Mesendoderm (in vitro differentiated cells): ENCODE measurements around the gene ADGRG1.

ENCODE experiments used
- DNase-seq: peaks from one replicate; pipeline ENCODE4 v3.0.0; 2013
- H2AK5ac ChIP-seq: 2 replicates; pipeline ENCODE4 v1.6.1; 2013; ENCODE audit warnings: low read length, inconsistent platforms
- H2BK120ac ChIP-seq: 2 replicates; pipeline ENCODE4 v1.6.1; 2013; ENCODE audit warnings: low read depth, mild to moderate bottlenecking, low read length, moderate library complexity, mixed read lengths
- H2BK15ac ChIP-seq: replicated peaks from 2 replicates; pipeline ENCODE4 v1.6.1; 2013; ENCODE audit warnings: low read depth, mild to moderate bottlenecking, moderate library complexity
- H2BK5ac ChIP-seq: 2 replicates; pipeline ENCODE4 v1.6.1; 2013; ENCODE audit warnings: low read length, inconsistent platforms
- H3K18ac ChIP-seq: 2 replicates; pipeline ENCODE4 v1.6.1; 2013; ENCODE audit warnings: mild to moderate bottlenecking, low read length, mixed read lengths
- H3K23ac ChIP-seq: one replicate; pipeline ENCODE4 v1.6.1; 2013; ENCODE audit warnings: low read length
- H3K27ac ChIP-seq: 2 replicates; pipeline ENCODE4 v1.5.1; 2013; ENCODE audit warnings: low read depth, mild to moderate bottlenecking, inconsistent platforms, low read length, moderate library complexity
- H3K27me3 ChIP-seq: 2 replicates; pipeline ENCODE4 v1.6.1; 2013; ENCODE audit warnings: low read length, control low read depth, mild to moderate bottlenecking, inconsistent platforms; ENCODE audit not compliant: insufficient read depth, poor library complexity
- H3K36me3 ChIP-seq: 2 replicates; pipeline ENCODE4 v1.6.1; 2013; ENCODE audit warnings: low read length, inconsistent platforms; ENCODE audit not compliant: control insufficient read depth, insufficient read depth
- H3K4ac ChIP-seq: one replicate; pipeline ENCODE4 v1.6.1; 2013; ENCODE audit warnings: low read depth, mild to moderate bottlenecking, low read length, moderate library complexity
- H3K4me1 ChIP-seq: 2 replicates; pipeline ENCODE4 v1.6.1; 2013; ENCODE audit warnings: low read depth, low read length, inconsistent platforms; ENCODE audit not compliant: control insufficient read depth
- H3K4me2 ChIP-seq: 2 replicates; pipeline ENCODE4 v1.6.1; 2013; ENCODE audit warnings: low read length
- H3K4me3 ChIP-seq: 2 replicates; pipeline ENCODE4 v1.5.1; 2013; ENCODE audit warnings: mild to moderate bottlenecking, low read length
- H3K56ac ChIP-seq: one replicate; pipeline ENCODE4 v1.6.1; 2013; ENCODE audit warnings: low read length
- H3K79me1 ChIP-seq: 2 replicates; pipeline ENCODE4 v1.6.1; 2013; ENCODE audit warnings: low read length, inconsistent platforms
- H3K79me2 ChIP-seq: 2 replicates; pipeline ENCODE4 v1.6.1; 2013; ENCODE audit warnings: mild to moderate bottlenecking, low read length; ENCODE audit not compliant: control insufficient read depth, insufficient read depth
- H3K9ac ChIP-seq: 2 replicates; pipeline ENCODE4 v1.6.1; 2013; ENCODE audit warnings: low read length, inconsistent platforms
- H4K5ac ChIP-seq: one replicate; pipeline ENCODE4 v1.6.1; 2013; ENCODE audit warnings: low read length
- H4K8ac ChIP-seq: one replicate; pipeline ENCODE4 v1.6.1; 2013; ENCODE audit warnings: low read depth, mild to moderate bottlenecking, control low read depth, low read length, moderate library complexity
- WGBS: extraction: QIAGEN DNeasy Blood & Tissue Kit; methylation state at CpG from one replicate; pipeline ENCODE4 v1.1.7; 2013; ENCODE audit warnings: low lambda C conversion rate, missing lambda C conversion rate; ENCODE audit not compliant: insufficient coverage; ENCODE audit errors: extremely low coverage; 5-methylcytosine and 5-hydroxymethylcytosine counted together

The ADGRG1 gene

DNA sequence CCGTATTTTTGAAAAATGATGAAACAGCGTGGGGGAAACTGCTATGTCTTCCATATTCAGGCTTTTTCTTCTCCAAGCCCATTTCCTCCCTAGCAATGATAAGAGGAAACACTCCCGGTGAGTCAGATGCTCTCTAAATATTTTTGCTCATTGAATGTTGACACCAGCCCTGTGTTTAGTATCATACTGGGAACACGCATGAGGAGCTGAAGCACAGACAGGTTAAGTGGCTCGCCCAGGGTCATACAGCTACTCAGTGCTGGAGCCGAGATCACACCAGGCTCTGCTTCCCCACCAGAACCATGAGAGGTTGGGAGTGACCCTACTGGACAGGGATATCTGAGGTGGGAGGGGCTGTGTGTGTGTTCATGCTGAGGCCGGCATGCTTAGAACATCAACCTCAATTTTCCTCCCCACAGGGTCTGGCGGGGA is 37.8 kb upstream of the ADGRG1 start:
- no peak overlapping the region for H4K8ac ChIP-seq
- H3K79me2 ChIP-seq, result no peaks in the 10 kb centered on the region
- no peaks in the 10 kb centered on the region for H3K4me1 ChIP-seq
- no peak overlapping the region for H3K4ac ChIP-seq
- no peak overlapping the region for H2BK5ac ChIP-seq
- H3K9ac ChIP-seq, result no peak overlapping the region
- no peak for DNase-seq
- H3K79me1 ChIP-seq, result no peaks in the 10 kb centered on the region
- H3K4me2 ChIP-seq, result no peak overlapping the region
- WGBS, result no CpG with 5 or more reads among the region's 8 CpGs
- H2AK5ac ChIP-seq, result no peak overlapping the region
- no peaks in the 10 kb centered on the region for H3K36me3 ChIP-seq
- H3K23ac ChIP-seq, result no peak overlapping the region
- no peak overlapping the region for H3K27ac ChIP-seq
- H3K4me3 ChIP-seq, result no peak overlapping the region
- H2BK15ac ChIP-seq, result no peak overlapping the region
- H4K5ac ChIP-seq, result no peak overlapping the region
- H3K27me3 ChIP-seq, result no peaks in the 10 kb centered on the region
- H2BK120ac ChIP-seq, result no peak overlapping the region
- H3K18ac ChIP-seq, result no peak overlapping the region
- H3K56ac ChIP-seq, result no peak overlapping the region

DNA sequence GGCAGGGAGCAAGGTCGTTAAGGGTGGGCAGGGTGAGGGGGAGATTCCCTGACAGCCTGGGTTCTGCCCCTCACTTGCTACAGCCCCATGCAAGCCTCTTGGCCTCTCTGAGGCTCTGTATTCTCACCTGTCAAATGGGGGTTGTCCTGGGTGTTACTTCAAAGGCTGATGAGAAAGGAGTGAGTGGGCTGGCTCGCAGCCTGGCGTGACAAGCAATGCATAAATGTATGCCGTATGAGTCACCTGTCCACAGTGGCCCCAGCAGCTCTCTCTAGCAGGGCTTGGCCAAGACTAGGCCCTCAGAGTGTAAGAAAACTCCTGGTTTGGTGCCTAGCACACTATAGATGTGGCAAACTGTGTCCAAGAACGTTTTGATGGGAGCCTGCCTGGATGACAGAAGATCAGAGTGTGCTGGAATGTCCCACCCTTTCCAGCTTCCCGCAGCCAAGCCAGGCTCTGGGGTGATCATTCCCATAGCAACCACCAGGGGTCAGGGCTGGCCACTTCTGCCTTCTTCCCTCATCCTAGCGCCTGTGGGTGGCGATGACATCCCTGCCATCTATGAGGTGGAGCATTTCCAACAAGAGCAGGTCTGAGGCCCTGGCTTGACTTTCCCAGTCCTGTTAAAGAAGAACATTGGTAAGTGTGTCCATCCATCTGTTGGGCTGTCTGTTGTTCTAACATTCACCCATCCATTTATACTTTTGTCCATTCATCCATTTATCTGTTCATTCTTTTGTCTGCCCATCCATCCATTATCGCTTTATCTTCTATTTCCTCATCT is 37.2 kb upstream of the ADGRG1 start:
- H3K23ac ChIP-seq, result no peak overlapping the region
- H3K27me3 ChIP-seq, result no peaks in the 10 kb centered on the region
- peak; percentile 83 for DNase-seq
- no peak overlapping the region for H4K8ac ChIP-seq
- no peak overlapping the region for H3K4ac ChIP-seq
- H3K9ac ChIP-seq, result no peak overlapping the region
- H3K79me2 ChIP-seq, result no peaks in the 10 kb centered on the region
- no peak overlapping the region for H3K27ac ChIP-seq
- H3K56ac ChIP-seq, result no peak overlapping the region
- WGBS, result no CpG with 5 or more reads among the region's 9 CpGs
- H3K36me3 ChIP-seq, result no peaks in the 10 kb centered on the region
- no peak overlapping the region for H3K4me3 ChIP-seq
- no peaks in the 10 kb centered on the region for H3K4me1 ChIP-seq
- no peak overlapping the region for H2BK15ac ChIP-seq
- H3K18ac ChIP-seq, result no peak overlapping the region
- no peak overlapping the region for H2BK5ac ChIP-seq
- no peak overlapping the region for H2BK120ac ChIP-seq
- H3K4me2 ChIP-seq, result no peak overlapping the region
- H2AK5ac ChIP-seq, result no peak overlapping the region
- no peak overlapping the region for H4K5ac ChIP-seq
- no peaks in the 10 kb centered on the region for H3K79me1 ChIP-seq

DNA sequence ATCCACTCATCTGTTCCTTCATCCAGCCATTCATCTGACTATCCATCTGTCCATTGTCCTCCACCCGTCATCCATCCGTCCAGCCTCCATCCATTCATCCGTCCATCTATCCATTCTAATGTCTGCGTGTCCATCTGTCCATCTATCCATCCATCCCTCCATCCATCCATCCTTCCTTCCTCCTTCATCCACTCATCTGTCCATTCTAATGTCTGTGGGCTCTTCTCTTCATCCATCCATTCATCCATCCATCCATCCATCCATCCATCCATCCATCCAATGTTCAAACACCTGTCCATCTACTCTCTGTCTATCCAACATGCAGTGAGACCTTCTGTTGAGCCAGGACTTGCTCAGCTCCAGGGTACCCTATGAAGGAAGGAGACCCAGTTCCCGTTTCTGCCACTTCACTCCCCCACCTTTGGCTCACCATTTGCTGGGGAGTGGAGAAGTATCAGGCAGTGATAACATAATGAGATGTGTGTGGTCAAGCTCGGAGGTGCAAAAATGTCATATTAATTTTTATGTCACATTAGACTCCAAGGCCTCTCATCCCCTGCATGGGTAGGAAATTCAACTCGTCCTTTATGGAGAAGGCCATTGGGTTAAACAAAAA is 36.5 kb upstream of the ADGRG1 start:
- Histone ChIP-seq H3K27me3 (no peaks in the 10 kb centered on the region), H4K5ac (no peak overlapping the region), H3K4me2 (no peak overlapping the region), H3K4ac (no peak overlapping the region), H3K36me3 (no peaks in the 10 kb centered on the region), H3K9ac (no peak overlapping the region), H2BK5ac (no peak overlapping the region), H4K8ac (no peak overlapping the region), H2BK15ac (no peak overlapping the region), H3K18ac (no peak overlapping the region), H3K79me2 (no peaks in the 10 kb centered on the region), H3K79me1 (no peaks in the 10 kb centered on the region), H2BK120ac (no peak overlapping the region), H3K27ac (no peak overlapping the region), H3K23ac (no peak overlapping the region), H3K4me3 (no peak overlapping the region), H2AK5ac (no peak overlapping the region), H3K4me1 (no peaks in the 10 kb centered on the region), H3K56ac (no peak overlapping the region)
- DNase-seq, result no peak
- WGBS, result no CpG with 5 or more reads among the region's 7 CpGs

DNA sequence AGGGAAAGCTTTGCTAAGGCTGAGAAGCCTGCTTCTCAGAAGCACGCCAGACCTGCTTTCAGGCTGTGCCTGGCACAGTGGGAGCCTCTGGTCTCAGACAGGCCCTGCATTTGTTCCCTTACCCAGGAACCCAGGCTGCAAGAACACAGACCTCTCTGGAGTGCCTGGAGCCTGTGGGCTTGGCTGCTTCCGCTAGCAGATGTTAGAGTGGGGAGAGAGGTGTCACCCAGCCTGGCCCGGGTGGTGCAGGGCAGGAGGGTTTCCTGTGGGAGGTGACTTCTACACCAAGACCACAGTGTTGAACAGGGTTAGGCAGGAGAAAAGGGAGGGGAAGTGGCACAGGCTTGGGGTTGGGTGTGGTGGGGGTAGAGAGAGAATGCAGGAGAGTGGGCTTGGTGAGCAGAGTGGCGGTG is 35.8 kb upstream of the ADGRG1 start:
- no peak overlapping the region for H3K23ac ChIP-seq
- no peak overlapping the region for H3K27ac ChIP-seq
- H4K8ac ChIP-seq, result no peak overlapping the region
- H3K4me3 ChIP-seq, result no peak overlapping the region
- H3K36me3 ChIP-seq, result no peaks in the 10 kb centered on the region
- H3K56ac ChIP-seq, result no peak overlapping the region
- H4K5ac ChIP-seq, result no peak overlapping the region
- no peak overlapping the region for H3K4ac ChIP-seq
- no peaks in the 10 kb centered on the region for H3K79me2 ChIP-seq
- no peak overlapping the region for H3K4me2 ChIP-seq
- H2BK5ac ChIP-seq, result no peak overlapping the region
- no peak overlapping the region for H2BK120ac ChIP-seq
- H2BK15ac ChIP-seq, result no peak overlapping the region
- H3K4me1 ChIP-seq, result no peaks in the 10 kb centered on the region
- no peak overlapping the region for H3K18ac ChIP-seq
- H3K79me1 ChIP-seq, result no peaks in the 10 kb centered on the region
- H3K27me3 ChIP-seq, result no peaks in the 10 kb centered on the region
- no peak for DNase-seq
- no peak overlapping the region for H2AK5ac ChIP-seq
- no peak overlapping the region for H3K9ac ChIP-seq
- WGBS, result no CpG with 5 or more reads among the region's 4 CpGs

DNA sequence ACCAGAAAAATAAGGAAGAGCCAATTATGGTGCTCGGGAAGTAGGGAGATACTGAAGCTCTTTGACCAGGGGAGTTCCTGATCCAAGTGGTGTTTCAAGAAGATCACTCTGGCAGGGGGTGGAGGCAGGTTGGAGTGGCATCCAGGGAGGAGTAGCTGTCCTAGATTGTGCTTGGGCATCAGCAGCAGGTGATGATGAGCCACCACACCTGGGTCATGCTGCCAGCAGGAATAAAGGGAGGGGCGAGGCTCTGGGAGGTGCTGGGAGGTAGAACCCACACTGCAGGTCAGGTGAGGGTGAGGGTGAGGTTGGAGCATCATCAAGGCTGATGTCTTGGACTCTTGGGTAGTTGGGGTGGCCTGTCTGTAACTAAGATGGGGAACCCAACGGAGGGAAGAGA is 35.4 kb upstream of the ADGRG1 start:
- Histone ChIP-seq H2BK120ac (no peak overlapping the region), H2BK5ac (no peak overlapping the region), H4K5ac (no peak overlapping the region), H4K8ac (no peak overlapping the region), H3K4me3 (no peak overlapping the region), H3K18ac (no peak overlapping the region), H3K79me2 (no peaks in the 10 kb centered on the region), H3K4ac (no peak overlapping the region), H3K56ac (no peak overlapping the region), H3K4me2 (no peak overlapping the region), H3K23ac (no peak overlapping the region), H2BK15ac (no peak overlapping the region), H3K9ac (no peak overlapping the region), H3K36me3 (no peaks in the 10 kb centered on the region), H3K27ac (no peak overlapping the region), H2AK5ac (no peak overlapping the region), H3K79me1 (no peaks in the 10 kb centered on the region), H3K27me3 (no peaks in the 10 kb centered on the region), H3K4me1 (no peaks in the 10 kb centered on the region)
- DNase-seq, result no peak
- no CpG with 5 or more reads among the region's 3 CpGs for WGBS
